HG03575 (cell line): ENCODE data around the gene FERMT1.
"Not testable (repeated sequence)": the region's sequence is repeated elsewhere in the genome, so short reads cannot be mapped to it uniquely, and the experiment has no call there.

Source experiments
- ATAC-seq: cut with Tn5 transposase; IDR thresholded peaks from one replicate; pipeline ENCODE4 v1.9.1; 2021; ENCODE audit not compliant: unreplicated experiment, insufficient number of reproducible peaks, low FRiP score; ENCODE audit errors: extremely low read depth

FERMT1 gene

DNA sequence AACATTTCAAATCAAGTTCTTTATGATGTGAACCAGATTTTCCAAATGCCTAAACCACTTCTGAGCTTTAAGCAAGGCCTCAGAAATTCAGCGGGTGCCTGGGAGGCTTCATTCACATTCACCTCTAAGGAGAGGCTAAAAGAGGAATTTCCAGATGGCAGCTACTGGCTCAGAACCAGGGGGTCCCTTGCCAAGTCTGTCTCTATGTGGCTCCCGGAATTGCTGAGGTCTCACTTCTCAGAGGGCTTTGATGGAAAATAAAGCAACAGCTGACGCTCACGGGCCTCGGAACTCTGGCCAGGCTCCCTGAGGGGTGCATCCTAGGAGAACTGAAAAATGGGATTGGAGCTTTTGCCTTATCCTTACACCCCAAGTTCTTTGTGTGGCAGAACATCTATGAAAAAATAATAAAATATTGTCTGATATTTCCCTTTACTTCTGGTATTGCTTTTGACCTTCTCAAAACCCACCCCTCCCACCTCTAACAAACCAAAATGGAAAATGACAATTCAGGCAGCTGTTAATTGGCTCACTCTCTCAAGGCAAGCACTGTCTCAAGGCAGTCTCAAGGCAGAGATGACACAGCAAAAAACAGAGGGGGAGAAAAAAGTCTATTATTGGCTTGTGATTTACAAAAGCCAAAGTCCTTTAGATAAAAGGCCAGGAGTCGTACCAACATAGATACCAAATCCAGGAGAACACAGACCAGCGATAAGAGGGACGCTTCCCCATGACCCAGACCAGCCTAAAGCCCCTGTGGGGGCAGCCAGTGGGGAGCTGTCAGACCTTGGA is 47.2 kb downstream of the FERMT1 start:
- no peak for ATAC-seq

DNA sequence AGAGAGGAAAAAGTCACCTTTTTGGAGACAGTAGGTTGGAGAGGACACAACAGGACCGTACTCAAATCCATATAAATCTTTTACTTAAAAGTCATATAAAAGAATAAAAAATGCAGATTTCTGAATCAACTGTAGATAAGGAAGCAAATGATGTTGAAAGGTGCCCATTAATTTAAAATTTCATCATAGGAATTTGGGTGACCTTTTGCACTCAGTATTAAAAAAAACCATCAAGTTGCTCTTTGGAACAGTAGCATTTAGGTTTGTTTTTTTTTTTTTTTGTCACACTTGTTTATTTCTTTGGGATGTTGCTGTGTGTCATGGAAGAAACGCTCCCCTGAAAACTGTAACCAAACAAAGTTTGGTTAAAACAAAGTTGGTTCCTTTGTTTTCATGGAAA is 48.0 kb downstream of the FERMT1 start:
- no peak for ATAC-seq

DNA sequence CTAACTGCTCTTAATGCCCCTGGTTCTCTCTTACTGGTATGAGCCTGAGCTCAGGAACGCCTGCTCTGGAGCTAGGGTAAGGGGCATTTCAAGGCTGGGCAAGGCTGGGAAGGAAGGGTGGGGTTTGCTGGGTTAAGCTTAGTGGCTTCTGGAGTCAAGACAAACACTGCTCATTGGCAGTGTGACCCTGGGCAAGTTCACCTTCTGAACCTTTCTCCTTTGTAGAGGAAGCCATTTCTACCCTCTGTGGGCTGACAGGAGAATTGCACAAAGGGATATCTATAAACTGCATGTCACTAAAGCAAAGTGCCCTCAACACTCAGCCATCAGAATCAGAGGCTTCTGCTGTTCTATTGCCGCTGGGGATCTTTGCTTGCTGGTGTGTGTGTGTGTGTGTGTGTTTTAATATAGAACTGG is 48.7 kb downstream of the FERMT1 start:
- no peak for ATAC-seq

DNA sequence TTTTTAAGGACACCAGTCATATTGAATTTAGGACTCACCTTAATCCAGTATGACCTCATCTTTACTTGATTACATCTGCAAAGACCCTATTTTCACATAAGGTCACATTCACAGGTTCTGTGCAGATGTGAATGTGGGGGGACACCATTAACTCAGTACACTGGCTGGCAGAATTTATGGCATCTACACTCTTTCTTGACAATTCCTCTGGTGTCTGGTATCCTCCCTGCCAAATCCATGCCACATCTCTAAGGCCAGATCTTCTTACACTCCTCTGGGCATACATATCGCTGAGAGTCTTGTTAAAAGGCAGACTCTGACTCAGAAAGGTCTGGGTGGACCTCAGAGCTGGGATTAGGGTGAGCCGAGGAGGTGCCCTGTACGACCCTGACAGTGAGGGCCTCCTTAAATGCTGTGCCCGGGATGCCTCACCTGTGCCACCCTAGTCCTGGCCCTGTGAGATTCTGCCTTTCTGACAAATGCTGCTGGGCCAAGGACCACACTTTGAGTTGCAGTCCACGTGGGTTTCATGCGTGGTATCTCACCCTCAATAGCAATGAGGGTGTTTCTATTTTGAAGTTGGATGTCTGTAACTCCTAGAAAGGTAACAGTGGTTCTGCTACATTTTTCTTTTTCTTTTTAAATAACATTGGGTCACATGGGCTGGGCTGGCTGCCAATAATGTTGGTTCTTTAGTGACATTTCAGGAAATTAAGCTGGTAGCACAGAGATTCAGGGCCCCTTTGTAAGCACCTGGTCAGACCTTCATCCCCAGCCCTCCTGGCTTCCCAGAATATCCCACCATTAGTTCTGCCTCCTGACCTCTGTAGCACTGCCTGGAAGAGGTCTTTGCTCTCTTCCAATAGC is 51.8 kb downstream of the FERMT1 start:
- ATAC-seq = no peak

DNA sequence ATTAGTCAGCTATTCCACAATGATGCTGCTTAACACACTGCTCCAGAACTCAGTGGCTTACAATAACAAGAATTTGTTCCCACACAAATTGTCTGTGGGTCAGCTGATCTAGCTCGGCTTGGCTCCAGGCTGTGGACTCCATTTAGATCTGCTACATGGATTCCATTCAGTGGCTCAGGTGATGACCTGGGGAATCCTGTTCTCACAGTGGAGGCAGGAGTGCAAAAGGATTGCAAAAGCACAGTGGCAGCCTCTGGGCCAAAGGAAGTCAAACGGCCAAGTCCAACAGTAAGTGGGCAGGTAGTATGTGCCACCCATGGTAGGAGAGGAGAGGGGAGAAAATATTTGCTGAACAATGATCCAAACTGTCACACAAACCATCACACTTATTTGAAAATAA is 53.2 kb downstream of the FERMT1 start:
- no peak for ATAC-seq

DNA sequence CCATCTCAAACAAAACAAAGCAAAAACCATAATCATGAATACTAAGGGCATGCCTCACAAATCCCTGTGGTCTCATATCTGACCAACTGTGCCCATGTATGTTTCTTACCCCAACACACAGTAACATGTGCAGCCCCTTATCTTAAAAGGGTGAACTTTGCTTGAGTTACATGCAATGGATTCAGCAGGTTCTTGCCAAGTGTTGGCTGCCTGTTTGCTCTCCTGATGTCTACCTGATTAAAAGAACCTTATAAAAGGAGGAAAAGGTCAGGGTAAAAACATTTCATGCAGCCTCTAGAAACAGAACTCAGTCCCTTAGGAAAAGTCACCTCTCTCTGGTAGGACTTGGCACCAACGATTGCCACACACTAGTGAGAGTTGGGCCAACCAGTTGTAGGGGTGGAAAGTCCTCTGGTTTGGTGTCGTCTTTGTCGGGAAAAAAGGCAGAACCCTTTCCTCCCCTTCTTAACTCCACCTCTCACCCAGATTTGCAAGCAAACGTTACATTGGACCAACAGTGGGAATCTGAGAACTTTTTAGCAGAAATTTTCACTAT is 55.0 kb downstream of the FERMT1 start:
- ATAC-seq = no peak

DNA sequence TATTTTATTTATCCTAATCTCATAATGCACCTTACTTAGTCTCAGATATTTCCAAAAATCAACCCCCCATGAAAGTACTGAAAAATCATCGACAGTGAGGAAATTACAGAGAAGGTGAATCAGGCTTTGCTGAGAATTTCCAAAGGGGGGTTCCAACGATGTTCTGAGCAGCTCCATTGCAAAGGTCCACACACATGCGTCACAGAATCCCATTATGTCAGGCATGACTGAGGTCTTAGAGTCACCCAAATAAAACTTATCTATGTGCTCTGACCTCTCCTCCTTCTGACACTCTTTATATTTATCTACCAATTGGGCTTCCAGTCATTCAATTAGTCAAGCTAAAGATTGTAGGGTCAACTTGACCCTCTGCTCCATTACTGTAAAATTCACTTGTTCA is 56.2 kb downstream of the FERMT1 start:
- ATAC-seq = no peak

DNA sequence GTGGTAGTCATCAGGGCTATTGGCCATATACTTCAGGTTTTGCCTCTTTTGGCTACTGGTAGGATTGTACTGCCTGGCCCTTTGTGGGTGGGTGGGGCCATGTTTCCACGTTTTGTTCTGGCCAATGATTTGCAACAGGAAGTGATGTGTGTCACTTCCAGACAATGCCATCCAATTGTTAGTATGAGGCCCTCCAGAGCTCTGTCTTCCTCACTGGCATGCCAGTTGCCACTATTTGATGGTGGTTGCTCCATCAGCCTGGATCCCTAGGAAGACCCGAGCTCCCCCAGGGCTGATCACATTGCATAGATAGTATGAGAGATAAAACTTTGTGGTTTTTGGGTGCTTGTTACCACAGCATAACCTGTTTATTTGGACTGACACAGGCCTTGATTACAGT is 61.3 kb downstream of the FERMT1 start:
- no peak for ATAC-seq

DNA sequence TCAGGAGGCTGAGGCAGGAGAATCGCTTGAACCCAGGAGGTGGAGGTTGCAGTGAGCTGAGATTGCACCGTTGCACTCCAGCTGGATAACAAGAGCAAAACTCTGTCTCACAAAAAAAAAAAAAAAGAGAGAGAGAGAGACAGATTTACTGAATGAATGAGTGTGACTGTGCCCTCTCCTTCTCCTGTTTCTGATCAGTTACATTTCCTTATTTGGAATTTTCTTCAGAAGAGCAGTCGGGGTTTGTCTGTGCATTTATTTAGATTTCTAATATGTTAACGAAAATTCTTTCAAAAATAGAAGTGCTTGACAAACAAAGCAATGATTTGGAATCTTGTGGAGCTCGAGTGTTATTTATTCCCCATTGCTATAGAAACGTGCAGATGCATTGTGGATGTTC is 62.6 kb downstream of the FERMT1 start:
- ATAC-seq = no peak

DNA sequence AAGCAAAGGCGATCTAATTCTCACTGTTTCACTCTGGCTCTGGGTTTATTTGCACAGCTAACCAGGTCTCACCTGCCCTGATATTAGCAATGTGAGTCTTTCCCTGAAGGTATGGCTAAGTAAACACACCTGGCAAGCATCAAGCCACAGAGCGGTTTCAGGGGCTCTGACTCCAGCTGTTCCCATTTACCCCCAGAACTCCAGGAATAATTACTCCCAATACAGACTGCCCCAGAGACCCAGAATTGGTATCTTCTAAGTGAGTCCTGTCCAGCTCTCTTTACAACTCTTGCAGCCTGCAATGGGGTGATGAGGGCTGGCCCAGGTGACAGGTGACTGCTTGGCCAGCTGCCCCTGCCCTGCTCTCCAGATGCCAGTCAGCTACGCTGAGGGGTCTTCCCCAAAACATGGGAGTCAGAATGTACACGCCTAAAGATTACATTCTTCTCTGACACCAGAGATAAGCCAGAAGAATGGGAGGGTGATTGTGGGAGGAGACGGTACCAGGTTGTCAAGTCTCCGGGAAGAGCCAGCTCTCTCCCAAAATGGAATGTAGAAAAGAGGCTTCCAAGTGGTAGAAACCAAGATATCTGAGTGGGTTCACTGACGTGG is 64.0 kb downstream of the FERMT1 start:
- no peak for ATAC-seq

DNA sequence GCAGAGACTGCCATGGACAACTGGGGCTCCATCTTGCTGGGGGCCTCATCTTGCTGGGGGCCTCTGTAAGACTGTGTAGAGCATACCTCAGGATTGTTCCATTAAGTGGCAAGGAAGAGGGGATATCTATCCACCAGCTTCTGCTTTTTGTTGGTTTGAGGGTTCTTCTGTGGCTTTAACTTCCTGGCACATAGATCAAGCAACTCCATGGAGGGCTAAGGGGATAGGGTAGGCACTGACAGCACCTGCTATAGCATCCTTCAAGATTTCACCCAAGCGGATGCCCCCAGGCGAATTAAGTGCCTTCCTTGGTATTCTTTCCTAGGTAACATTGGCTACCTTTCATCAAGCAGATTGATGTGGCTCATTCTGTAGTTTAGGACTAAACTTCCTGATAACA is 65.1 kb downstream of the FERMT1 start:
- ATAC-seq = no peak

DNA sequence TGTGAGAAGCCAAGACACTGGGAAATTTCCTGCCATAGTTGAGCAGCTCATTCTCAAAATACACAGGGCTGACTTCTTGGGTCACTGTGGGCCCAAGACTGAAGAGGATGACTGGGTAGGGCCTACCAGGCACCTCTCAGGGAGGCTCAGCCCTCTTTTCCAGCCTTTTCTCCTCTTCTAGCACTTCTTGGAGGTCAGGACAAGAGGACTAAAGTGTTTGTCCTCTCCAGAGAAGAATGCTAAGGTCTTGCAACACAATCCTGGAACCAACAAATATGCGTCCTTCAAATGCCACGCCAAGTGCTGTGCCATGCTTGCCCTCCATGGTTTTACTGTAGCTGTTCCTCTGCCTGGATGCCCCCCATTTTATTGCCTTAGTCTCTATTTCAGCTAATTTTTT is 65.7 kb downstream of the FERMT1 start:
- ATAC-seq = no peak

DNA sequence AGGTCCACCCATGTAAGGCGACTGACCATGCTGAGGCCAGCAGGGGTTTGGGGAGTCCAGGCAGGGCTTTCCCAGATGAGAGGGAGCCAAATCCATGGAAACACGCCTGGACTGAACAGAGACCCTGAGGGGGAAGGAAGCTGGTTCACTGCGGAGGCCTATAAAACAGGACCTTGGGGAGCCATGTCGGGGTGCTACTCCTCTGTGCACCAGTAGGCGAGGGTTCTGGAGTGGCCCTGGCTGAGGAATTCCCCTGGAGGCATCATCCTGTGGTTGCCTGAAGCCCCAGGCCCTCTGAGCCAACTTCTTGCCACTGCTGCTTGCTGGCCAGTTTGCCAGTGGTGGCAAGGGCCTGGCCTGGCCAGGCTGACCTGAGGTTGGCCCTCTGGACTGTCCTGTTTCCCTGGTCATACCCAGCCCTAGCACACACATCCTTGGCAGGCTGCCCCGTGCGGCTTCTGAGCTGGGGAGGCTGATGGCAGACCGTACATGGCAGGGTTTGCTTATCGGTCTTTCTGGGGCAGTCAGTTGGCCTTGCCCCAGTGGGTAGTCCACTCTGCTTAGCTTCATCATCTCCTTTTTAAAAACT is 66.8 kb downstream of the FERMT1 start:
- no peak for ATAC-seq

DNA sequence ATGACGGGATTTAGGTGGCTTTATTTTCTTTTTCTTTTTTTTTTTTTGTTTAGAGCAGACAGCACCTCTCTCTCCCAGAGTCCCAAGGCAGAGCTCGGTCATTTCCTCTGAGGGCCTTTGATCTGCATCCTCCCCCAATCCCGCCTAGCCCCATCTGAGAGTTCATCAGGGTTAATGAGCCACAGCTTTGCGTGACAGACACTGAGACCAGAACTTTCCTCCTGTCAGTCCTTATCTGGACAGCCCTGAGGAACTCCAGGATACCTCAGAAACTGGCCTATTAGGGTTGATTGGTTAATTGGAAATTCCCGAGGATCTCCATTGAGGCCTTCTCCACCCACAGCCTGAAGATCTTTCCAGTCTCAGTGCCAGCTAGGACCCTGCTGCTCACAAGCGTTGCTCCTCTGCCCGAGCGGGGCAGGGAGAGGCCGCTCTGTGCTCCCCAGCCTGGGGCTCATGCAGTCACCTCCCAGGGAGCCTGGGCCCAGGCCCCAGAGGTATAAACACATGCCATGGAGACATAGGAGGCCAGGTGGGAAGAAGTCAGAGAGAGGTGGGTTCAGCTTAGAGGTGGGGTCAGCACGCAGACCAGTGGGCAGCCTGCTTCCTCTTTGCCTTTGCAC is 67.6 kb downstream of the FERMT1 start:
- no peak for ATAC-seq

DNA sequence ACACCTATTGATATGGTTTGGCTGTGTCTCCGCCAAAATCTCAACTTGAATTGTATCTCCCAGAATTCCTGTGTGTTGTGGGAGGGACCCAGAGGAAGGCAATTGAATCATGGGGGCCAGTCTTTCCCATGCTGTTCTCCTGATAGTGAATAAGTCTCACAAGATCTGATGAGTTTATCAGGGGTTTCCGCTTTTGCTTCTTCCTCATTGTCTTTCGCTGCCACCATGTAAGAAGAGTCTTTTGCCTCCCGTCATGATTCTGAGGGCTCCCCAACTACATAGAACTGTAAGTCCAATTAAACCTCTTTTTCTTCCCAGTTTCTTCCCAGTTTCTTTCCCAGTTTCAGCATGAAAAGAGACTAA is 68.2 kb downstream of the FERMT1 start:
- ATAC-seq = not testable (repeated sequence)

DNA sequence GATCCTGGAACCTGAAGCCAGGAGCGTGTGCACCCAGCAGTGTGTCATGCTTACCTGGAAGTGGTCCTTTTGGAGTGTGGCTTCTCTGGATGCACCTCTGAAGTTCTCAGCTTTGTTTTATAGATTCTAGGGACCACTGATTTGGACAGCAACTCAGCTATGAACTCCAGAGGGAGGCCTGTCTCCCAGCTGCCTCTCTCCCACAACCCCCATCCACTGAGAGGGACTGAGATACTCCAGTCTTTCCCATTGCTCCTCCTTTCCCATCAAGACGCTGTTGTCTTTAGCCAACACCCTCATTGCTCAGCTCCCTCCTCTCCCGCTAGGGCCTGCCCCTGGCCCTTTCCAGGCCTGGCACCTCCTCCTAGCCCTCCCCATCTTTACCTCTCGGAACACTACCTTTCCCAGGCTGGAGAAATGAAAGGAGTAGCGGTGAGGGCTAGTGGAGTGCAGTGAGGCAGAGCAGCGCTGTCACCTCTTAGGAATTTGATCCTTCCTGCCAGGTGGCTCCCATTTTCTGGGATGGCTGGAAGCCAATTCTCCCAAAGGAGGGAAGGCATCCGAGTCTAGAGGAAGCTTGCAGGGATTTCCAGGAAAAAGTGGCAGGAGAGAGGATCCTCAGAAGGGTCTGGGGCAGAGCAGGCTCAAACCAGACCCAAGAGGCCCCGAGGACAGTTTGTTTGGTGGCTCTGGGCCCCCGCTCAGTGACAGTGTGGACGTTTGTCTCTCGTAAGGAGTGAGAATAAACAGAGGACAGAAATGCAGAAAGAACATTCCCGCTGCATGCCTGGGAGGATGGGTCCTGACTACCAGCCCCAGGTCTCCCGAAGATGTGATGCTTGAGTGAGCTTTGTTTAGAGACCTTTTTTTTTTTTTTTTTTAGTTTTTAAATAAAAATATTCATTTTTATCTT is 68.8 kb downstream of the FERMT1 start, which contains the start of gene LRRN4:
TSS of gene LRRN4 (minus strand) at position 285 of the 913 bp plus-strand sequence. CDS start 1,261 bp downstream, outside the sequence.
- ATAC-seq = no peak

DNA sequence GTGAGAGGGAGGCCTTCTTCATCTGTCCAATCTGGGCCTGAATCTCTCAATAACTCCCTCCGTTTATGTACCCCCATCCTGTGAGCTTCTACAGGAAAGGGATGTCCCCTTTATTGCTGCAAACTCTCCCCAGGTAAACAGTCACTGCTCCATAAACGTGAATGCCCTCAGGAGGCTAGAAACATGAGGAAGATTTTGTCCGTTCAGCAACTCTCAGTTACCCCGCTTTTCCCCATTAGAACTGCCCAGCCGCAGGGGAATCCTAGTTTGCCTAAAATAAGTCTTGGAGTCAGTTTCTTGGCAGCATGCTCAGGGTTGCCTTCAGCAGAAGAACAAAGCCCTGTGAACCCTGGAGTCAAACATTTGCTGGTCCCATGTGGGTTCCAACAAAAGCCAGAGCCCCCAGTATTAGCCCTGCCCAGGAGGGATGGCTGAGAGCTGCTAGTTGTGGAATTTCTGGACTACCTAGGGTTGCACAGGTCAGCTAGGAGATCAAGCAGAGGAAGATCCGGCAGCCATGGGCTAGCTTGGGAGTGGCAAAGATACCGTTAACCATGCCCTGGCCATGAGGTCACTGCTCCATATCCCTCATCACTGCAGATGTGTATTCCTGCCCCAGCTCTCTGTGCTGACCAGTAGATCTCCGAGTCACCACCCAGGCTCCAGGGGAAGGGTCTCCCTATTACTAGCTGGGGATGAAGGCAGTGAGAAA is 69.6 kb downstream of the FERMT1 start:
- no peak for ATAC-seq
